HG02763 (cell line): ENCODE data around the gene IFRD2.
"Not testable (repeated sequence)": the region's sequence is repeated elsewhere in the genome, so short reads cannot be mapped to it uniquely, and the experiment has no call there.

Experiments used
- ATAC-seq: cut with Tn5 transposase; IDR thresholded peaks from one replicate; pipeline ENCODE4 v1.9.1; 2021; ENCODE audit warnings: mild to moderate bottlenecking, moderate library complexity; ENCODE audit not compliant: unreplicated experiment

Gene IFRD2

DNA sequence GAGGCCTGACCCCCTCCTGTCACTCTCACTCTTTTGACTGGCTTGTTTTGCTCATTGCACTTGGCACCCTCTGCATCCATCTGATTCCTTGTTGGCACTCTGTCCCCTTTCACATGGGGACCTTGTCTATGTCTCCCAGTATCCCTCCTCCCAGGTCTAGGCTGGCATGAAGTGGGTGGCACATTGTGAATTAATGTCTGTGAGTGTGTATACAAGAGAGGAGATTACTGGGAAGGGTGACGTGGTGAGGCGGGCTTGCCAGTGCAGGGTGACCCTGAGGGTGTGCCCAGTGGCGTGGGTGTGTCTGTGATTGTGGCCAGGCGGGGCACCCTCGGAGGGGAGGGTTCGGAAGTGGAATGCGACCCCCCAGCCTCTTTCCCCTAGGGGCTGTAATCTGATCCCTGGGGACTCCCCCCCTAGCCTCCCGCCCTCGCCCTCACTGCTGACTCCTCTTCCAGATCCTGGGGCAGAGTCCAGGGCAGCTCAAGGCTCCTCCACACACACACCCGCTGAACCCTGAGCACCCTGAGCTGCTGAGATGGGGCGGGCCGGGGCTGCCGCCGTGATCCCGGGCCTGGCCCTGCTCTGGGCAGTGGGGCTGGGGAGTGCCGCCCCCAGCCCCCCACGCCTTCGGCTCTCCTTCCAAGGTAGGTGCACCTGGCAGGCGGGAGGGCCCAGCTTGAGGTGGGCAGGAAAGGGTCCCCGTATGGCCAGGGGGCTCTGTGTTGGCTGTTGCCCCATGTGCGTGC lies 23.4 kb downstream of the IFRD2 start, which contains the start of gene SEMA3B:
TSS of gene SEMA3B (plus strand) at position 445 of the 749 bp plus-strand sequence. CDS start at position 539, 94 bp downstream.
- no peak for ATAC-seq

DNA sequence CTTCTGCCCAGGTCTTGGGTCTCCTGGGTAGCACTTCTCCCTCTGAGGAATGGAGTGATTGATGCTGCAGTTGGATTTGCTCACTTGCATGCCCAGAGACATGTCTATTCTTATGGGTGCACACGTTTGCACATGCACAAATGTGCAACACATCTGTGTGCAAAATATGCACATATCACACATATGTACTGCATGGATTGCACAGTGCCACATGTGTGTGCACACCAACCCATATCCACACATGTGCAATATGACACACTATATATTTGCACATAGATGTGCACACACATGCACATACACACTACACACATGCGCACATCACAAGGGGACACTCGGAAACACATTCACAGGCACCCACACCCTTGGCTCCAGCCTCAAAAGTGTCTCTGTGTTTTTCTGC lies 24.0 kb downstream of the IFRD2 start:
- no peak for ATAC-seq

DNA sequence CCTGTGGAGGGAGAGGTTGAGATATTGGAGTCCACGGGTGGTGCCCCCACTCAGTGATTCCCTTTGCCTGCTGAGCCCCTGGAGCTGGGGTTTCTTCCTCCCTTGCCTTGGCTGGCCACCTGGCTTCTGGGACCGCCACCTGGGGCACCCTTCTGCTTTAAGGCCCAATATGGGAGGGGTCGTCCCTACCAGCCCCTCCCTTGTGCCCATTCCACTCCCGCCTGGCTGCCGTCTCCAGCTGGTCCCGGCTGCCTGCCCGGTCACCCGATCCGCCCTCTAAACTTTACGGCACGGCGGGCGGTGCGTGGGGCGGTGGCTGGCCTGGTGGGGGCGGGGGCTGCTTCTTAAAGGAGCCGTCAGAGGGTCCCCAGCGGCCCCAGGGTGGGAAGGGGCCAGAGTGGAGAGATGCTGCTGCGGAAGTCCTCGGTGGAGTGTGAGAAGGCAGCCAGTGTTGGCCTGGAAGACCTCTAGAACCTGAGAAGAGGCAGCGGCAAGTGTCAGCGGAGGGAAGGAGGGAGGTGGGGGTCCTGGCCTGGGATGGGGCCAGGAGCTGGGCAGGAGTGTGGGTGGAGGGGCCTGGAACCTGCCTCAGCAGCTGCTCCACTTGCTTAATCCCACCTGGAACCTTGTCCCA lies 24.8 kb downstream of the IFRD2 start:
- ATAC-seq = no peak

DNA sequence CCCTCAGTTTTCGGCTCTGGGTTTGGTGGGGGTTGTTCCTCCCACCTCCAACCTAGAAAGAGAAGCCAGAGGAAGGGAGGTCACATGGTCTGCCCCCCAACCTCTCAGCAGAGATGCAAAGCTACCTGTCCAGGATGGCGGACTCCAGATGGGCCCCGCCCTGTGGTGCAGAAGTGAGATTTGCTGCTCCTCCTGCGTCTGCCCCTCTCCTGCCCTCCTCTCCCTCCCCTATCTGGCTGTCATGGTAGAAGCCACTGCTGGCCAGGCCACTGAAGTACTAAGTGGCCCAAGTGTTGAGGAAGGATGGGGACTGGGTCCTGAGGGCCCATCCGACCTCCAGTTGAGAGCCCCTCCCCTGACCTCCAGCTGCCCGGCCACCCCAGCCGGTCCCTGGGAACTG lies 25.4 kb downstream of the IFRD2 start:
- no peak for ATAC-seq

DNA sequence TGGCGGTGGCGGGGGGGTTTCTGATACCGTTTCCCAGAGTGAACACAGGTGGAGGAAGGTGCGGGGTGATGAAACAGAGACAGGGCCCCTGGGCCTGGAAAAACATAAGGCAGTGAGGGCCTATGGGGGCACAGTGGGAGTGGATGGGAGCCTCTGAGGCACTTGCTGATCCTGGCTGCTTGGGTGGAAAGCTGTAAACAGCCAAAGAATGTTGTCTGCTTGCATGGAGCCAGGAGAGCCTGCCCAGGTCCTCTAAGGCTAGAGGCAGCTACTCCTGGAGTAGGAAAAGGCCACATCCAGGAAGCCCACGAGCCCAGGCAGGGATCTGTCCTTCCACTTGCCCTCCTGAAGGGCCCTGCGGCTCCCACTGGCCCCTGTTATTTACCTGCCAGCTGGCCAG lies 26.2 kb downstream of the IFRD2 start:
- ATAC-seq = no peak

DNA sequence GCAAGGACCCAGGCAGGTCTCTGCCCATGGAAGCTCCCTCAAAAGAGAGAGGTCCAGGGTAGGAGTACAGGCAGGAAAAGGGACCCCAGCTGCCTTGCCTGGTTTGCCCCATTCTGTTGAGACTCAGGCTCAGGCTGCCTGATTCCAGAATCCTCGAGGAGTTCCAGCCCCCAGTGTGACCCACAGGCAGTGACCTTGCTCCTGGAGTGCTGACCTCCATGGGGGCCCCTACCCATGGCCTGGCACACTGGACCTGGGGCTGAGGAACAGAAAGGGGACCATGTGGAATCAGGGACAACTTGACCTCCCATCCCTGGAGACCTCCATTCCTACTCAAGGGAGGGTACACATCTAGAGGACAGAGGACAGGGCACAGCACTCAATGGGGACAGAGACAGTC lies 26.7 kb downstream of the IFRD2 start:
- ATAC-seq = no peak

DNA sequence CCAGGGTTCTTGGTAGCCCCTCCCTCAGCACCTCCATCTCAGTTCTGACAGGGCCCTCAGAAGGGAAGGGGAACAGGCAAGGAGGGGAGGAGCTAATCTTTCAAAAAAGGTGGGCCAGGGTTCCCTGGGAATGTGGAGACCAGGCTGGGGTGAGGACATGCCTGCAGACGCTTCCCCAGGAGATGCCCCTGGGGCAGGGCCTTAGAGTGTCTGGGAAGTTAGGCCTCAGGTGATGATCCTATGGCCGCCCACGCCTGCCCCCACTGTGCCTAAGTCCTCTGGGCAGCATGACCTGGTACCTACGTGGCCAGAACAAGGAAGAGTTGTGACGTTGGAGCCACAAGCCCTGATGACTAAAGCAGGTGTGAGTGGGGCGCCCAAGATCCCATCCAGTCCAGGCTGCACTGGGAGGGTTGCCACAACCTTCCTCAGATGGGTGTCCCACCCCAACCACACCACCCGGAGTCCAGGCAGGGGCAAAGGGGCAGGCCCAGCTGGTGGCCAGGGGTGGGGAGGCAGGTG lies 27.2 kb downstream of the IFRD2 start:
- no peak for ATAC-seq

DNA sequence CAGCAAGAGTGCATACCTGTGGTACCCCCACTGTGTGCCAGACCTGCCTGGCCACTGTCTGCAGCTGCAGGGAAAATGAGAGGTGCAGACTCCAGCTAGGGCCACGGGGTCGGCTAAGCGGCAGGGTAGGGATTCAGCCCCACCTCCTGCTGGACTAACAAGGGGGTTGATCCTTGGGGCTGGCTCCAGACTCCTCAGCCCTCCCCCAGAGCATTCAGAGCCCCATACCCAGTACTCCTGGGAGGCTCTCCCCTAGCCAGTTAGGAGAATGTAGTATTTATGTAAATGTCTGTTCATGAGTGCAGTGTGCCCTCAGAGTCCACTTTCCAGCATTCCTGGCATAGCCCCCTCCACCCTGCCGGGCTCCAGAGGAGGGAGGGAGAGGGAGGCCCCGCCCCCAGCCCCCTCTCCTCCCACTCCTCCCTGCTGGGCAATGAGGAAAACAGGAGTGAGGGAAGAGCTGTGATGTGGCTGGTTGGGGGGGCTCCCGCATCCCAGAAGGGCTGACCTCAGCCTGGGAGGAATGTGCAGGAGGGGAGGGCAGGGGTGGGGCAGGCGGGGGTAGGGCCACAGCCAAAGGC lies 27.8 kb downstream of the IFRD2 start:
- ATAC-seq = no peak

DNA sequence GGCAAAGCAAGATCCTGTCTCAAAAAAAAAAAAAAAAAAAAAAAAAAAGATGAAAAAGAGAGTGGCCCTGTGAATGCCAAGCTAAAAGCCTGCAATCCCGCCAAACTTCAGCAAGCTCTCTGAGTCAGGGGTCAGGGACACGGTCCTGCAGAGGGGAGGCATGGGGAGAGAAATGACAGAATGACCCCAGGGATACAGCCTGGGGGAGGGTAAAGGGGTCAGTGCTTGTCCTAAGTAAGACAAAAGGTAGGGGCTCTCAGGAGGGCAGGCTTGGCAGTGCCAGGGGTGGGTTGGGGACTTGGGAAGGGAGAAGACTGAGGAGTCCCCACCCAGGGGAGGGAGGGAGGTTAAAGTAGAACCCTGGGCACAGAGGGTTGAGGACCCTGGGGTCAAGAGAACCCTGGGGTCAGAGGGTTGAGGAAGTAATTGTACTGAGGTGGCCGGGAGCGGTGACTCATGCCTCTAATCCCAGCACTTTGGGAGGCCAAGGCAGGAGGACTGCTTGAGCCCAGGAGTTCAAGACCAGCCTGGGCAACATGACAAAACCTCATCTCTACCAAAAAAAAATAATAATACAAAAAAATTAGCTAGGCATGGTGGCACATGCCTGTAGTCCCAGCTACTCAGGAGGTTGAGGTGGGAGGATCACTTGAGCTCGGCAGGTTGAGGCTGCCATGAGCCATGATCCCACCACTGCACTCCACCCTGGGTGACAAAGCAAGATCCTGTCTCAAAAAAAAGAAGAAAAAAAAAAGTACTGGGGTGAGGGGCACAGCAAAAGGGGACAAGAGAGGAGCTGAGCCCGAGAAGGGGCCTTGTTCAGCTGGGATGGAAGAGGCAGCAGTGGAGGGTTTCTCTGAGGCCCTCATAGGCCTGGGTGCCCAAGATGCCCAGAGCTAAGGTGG lies 28.5 kb downstream of the IFRD2 start:
- no peak for ATAC-seq

DNA sequence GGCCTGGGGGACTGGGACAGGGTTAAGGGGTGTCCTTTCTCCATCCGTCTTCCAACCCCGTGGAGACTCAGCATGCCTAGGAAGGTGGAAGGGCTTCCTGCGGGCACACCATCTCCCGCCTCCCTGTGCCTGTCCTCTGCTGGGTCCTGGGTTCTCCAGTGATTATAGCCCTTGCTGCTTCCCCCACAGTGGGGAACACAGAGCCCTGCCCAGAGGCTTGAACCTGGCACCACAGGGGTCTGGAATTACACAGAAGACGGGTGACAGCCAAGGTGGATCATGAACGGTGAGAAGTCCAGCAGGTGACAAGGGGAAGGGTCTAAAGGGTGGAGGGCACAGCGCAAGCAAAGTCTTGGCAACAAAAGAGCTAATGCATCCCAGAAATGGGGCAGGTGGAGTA lies 29.5 kb downstream of the IFRD2 start:
- no peak for ATAC-seq

DNA sequence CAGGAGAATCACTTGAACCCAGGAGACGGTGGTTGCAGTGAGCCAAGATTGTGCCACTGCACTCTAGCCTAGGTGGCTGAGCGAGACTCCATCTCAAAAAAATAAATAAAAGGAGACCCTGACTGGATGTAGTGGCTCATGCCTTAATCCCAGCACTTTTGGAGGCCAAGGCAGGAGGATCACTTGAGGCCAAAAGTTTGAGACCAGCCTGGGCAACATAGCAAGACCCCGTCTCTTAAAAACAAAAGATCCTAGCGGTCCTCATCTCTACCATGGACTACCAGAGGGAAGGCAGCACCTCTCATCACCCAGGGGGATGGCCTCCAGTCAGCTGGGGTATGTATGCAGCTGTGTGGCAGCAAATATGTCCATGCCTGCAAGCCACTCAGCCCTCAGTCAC lies 30.0 kb downstream of the IFRD2 start:
- not testable (repeated sequence) for ATAC-seq

DNA sequence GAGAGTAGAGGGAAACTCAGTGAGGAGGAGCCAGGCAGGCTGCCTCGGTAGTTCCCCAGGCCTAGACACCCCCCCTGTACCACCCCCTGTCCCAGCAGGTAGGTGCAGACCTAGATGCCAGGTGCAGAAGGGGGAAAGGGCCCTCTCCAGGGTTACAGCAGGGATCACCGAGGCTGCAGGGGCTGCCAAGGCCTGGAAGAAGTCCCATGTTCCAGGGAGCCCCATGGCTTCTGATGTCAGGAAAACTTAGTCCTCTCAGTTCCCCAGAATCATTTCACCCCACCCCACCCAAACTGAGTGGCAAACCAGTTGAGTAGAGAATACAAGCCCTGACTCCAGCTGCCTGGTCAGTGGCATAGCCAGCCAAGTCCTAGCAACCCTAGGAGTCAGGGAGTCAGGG lies 30.7 kb downstream of the IFRD2 start:
- ATAC-seq = no peak

DNA sequence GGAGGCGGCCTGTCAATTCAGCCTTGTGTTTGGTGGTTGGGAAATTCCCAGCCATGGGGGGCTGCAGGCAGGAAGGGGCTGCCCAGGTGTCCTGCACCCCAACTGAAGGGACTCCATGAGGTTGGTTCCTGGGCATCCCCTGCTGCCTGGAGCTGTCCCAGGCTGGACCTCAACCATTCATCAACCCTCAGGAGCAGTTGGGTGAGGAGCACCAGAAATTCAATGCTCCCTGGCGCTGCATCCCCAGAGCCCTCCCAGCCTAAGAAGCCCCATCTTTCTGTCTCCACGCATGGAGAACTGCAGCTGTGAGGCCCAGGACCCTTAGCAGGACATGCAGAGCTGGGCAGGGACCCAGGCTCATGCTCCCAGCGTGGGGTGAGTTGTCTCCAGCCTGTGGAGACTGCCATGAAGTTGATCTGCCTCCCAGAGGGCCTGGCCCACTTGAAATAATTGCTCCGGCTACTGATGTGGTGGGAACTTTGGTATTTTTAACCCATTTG lies 31.2 kb downstream of the IFRD2 start:
- ATAC-seq = no peak

DNA sequence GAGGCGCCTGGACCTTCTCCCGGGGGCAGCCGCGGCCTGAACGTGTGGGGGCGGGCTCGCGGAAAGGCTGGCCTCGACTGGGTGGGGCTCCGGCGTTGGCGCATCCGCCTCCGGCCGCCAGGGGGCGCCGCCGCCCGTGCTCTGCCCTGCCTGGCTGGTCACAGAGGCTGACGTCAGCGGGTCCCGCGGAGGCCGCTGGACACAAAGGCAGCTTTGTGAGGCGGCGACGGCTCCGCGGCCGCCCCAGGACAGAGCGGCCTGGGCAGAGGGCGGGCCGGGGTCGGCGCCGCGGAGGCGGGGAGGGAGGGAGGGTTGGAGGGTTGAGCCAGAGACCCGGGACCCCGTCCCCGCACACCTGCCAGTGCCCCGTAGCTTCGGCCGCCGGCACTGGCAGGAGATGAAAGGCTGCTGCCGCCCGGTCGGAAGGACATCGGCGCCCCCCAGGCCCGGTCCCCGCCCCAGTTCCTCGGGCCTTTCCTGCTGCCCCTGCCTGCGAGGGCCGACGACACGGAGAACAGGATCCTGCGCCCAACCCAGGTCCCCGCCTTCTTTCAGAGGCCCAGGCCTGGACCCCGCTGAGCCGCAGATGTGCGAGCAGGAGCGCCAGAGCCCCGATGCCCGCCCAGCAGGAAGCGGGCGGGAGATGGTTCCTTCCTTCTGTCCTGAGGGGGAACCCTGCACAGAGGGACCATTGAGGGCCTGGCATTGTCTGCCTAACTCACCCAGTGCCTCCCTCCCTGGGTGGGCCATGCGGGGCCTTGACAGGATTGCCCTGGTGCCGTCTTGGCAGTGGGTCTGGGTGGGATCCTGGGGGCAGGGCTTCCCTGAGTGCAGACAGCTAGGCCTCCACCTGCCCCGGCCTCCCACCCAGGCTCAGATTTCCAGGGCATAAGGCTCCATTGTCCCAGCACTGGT lies 31.9 kb downstream of the IFRD2 start:
- peak; percentile 80 for ATAC-seq

DNA sequence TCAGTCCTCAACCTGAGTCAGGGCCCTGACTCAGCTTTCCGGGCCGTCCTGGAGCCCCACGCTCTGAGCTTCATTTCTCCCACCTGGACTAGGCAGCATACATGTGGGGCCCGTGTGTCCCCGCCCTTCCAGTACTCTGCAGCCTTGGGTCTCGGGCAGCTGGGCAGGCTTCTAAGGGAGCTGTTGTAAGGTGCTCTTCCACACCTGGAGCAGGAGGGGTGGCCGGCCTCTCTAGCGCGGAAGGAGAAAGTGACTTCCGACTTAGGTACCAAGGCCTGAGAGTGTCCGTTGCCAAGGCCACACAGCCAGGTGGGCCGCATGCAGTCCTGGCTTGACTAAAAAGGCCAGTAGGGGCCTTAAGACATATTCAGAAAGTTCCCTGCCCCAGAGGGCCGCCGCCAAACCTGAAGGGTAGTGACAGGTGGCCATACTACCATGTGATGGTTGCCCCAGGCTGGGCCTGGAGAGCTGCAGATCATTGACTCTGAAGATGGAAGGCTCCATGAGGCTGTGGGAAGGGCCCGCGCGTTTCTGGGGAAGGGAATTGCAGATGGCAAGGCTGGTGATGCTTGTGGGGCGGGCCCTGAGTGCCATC lies 32.7 kb downstream of the IFRD2 start:
- no peak for ATAC-seq

DNA sequence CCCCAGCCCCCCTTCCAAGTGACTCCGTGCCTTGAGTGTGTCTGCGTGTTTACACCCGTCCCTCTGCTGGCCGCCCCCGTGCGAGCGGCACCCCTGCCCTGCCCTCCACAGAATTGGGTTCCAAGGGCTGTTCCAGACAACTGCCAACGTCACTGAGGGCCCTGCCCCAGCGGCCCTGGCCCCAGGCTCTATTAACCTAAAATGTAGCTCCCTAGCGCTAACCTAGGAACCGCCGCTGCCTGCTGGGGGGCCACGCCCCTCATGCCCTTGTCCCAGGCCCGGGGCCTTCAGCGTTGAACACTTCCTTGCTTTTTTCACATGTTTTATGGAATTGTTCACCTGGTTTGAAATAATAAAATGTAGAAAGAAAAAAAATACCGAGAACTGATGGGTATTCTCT lies 33.2 kb downstream of the IFRD2 start:
- no peak for ATAC-seq

DNA sequence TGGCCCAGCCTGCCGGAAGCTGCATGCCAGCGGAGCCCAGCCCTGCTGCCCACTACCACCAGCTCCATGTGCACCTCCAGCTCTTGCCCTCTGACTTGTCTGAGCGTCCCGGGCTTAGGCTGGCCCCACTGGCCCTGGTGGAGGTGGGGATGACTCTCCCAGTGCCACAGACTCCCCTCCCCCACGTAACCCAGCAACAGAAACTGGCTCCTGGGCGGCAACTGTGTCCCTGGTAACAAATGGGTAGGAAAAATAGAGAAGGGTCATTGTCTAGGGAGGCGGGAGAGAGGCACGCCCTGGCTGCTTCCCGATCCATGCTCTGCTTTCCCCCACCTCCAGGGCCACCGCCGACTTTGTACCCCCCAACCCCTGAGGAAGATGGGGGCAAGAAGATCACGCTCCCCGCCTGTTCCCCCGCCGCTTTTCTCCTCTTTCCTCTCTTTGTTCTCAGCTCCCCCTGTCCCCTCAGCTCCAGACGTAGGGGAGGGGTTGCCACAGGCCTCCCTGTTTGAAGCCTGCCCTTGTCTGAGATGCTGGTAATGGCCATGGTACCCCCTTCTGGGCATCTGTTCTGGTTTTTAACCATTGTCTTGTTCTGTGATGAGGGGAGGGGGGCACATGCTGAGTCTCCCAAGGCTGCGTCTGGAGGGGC lies 34.1 kb downstream of the IFRD2 start:
- no peak for ATAC-seq

DNA sequence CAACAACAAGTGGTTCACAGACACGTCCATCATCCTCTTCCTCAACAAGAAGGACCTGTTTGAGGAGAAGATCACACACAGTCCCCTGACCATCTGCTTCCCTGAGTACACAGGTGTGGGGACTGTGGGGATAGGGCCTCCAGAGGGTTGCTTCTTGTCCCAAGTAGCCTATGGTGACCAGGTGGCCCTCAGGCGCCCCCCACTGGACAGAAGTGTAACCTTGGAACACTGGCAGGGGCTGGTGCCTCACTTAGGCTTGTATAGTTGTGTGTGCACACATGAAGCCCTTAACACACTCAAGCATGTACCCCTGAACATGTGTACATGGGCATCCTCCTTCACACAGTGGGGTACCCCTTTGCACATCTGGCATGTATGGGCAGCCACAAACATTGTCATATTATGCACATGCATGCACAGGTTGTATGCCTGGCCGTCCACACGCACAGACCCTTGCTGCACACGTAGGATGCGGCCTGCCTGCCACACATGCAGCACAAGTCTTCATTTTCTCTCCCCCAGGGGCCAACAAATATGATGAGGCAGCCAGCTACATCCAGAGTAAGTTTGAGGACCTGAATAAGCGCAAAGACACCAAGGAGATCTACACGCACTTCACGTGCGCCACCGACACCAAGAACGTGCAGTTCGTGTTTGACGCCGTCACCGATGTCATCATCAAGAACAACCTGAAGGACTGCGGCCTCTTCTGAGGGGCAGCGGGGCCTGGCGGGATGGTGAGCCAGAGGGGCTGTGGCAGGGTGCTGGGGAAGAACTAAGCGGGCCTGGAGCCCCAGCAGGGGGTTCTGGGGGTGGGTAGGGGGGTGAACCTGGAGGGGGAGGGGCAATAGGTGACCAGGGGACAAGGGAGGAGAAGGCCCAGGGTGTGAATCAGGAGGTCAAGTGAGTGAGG lies 35.0 kb downstream of the IFRD2 start:
- no peak for ATAC-seq
